Caco-2 (cell line): ENCODE data around the gene DYNLRB1. TPM values are rescaled to one million over a fixed set of nuclear protein-coding genes. Genes with fewer than 3 reads are reported as not detected.

ENCODE experiments used
- BruUV-seq: library from RNA; stranded (reverse); fragments of 400-500 nt; replicated peaks from 2 replicates; lab custom pipeline; 2021; lab: Mats Ljungman, UMichigan
- CTCF ChIA-PET: fragments of 300-600 bp; sonication (Branson Sonifier 250); formaldehyde crosslinking; loops from one replicate; lab custom pipeline; 2022; ENCODE audit warnings: antibody characterized with exemption; lab: Charles Lee
- POLR2A ChIA-PET: fragments of 300-600 bp; sonication (Branson Sonifier 250); formaldehyde crosslinking; loops from one replicate; lab custom pipeline; 2022; ENCODE audit warnings: antibody characterized with exemption; lab: Charles Lee
- DNase-seq, 2 experiments: peaks; one replicate each; pipeline versions ENCODE4 v3.0.0 to v3.0.0-alpha.2; 2020 to 2022
- H3K27me3 ChIP-seq: replicated peaks from 2 replicates; pipeline ENCODE4 v1.6.0; 2011; ENCODE audit warnings: low read length; ENCODE audit not compliant: control insufficient read depth, insufficient read depth
- H3K36me3 ChIP-seq: 2 replicates; pipeline ENCODE4 v1.5.1; 2011; ENCODE audit warnings: low read length; ENCODE audit not compliant: control insufficient read depth, insufficient read depth
- H3K4me1 ChIP-seq: fragments of 250-450 bp; sonication (Bioruptor Pico); 2 replicates; pipeline ENCODE4 v1.5.1; 2020; ENCODE audit warnings: mild to moderate bottlenecking
- H3K4me3 ChIP-seq: 2 replicates; pipeline ENCODE4 v1.5.1; 2011; ENCODE audit warnings: low read depth, mild to moderate bottlenecking, control low read depth, low read length
- H3K9me3 ChIP-seq: fragments of 250-450 bp; sonication (Bioruptor Pico); 2 replicates; pipeline ENCODE4 v1.5.1; 2020; ENCODE audit warnings: mild to moderate bottlenecking, moderate library complexity
- H3K27ac Mint-ChIP-seq: one replicate; pipeline ENCODE4 v1.8.0; 2022; ENCODE audit warnings: mixed read lengths; ENCODE audit not compliant: unreplicated experiment
- H3K27me3 Mint-ChIP-seq: one replicate; pipeline ENCODE4 v1.8.0; 2022; ENCODE audit warnings: mixed read lengths; ENCODE audit not compliant: insufficient read depth, unreplicated experiment
- H3K36me3 Mint-ChIP-seq: one replicate; pipeline ENCODE4 v1.8.0; 2022; ENCODE audit warnings: mild to moderate bottlenecking, mixed read lengths; ENCODE audit not compliant: insufficient read depth, unreplicated experiment
- H3K4me1 Mint-ChIP-seq: one replicate; pipeline ENCODE4 v1.8.0; 2022; ENCODE audit warnings: low read depth, mixed read lengths; ENCODE audit not compliant: unreplicated experiment
- H3K4me3 Mint-ChIP-seq: one replicate; pipeline ENCODE4 v1.8.0; 2022; ENCODE audit warnings: mild to moderate bottlenecking, moderate library complexity, mixed read lengths; ENCODE audit not compliant: unreplicated experiment
- H3K9me3 Mint-ChIP-seq: one replicate; pipeline ENCODE4 v1.8.0; 2022; ENCODE audit warnings: mixed read lengths; ENCODE audit not compliant: unreplicated experiment
- CTCF ChIP-seq, 2 experiments: fragments of 200-600 bp in 1 of 2; IDR thresholded peaks; 1 replicate in 1 of 2; 2 replicates in 1 of 2; pipeline versions ENCODE4 v1.5.1 to v1.8.0; 2011 to 2022; ENCODE audit warnings: antibody characterized with exemption in 1 of 2, control low read depth in 1 of 2, inconsistent platforms in 1 of 2, low read depth in 1 of 2, low read length in 1 of 2, mild to moderate bottlenecking in 1 of 2, moderate library complexity in 1 of 2; ENCODE audit not compliant: insufficient read depth in 1 of 2, severe bottlenecking in 1 of 2, unreplicated experiment in 1 of 2
- intact Hi-C: fragments of 100-400 bp; cut with micrococcal nuclease; formaldehyde crosslinking; loops from one replicate; pipeline ENCODE4 v1.10.0; 2022; ENCODE audit not compliant: unreplicated experiment
- total RNA-seq: library from RNA; stranded (reverse); gene quantifications from 2 replicates; pipeline ENCODE4 v1.2.3, GENCODE V29; 2022

DYNLRB1 gene
- total RNA-seq, 1 experiment from 2014 or later: 359 TPM

GRCh38 chr20:34541264-34541901 is 25.2 kb downstream of the DYNLRB1 start:
- BruUV-seq: no TSS peak
- no peak for TF ChIP-seq CTCF (IDR thresholded peaks at IDR 0.05; ENCODE audit: insufficient read depth in 1 of 2, low read depth in 1 of 2, low read length in 1 of 2, severe bottlenecking in 1 of 2, unreplicated experiment in 1 of 2)
- ChIA-PET CTCF (interaction anchor here (0.6 to 1.6 kb wide), 2 partner anchors 93 to 351 kb away, joined by 3 read pairs; no protein-coding TSS in a partner anchor), POLR2A (no interaction called here)
- Histone ChIP-seq H3K4me3 (no peak overlapping the region), H3K9me3 (no peaks in the 10 kb centered on the region), H3K4me1 (no peaks in the 10 kb centered on the region), H3K36me3 (peaks cover 9% of the 10 kb centered on the region), H3K27me3 (no peaks in the 10 kb centered on the region)
- H3K27ac Mint-ChIP-seq: no peak overlapping the region
- no peaks in the 10 kb centered on the region for H3K9me3 Mint-ChIP-seq
- H3K4me1 Mint-ChIP-seq: peaks cover under 1% of the 10 kb centered on the region
- DNase-seq: no peak
- no peak overlapping the region for H3K4me3 Mint-ChIP-seq
- intact Hi-C loops: no loop called here
- H3K36me3 Mint-ChIP-seq: peaks cover 69% of the 10 kb centered on the region
- H3K27me3 Mint-ChIP-seq: no peaks in the 10 kb centered on the region

GRCh38 chr20:34541917-34542316 is 25.7 kb downstream of the DYNLRB1 start:
- no TSS peak for BruUV-seq
- Histone ChIP-seq H3K36me3 (peaks cover 9% of the 10 kb centered on the region), H3K4me3 (no peak overlapping the region), H3K9me3 (no peaks in the 10 kb centered on the region), H3K27me3 (no peaks in the 10 kb centered on the region), H3K4me1 (no peaks in the 10 kb centered on the region)
- peaks cover 67% of the 10 kb centered on the region for H3K36me3 Mint-ChIP-seq
- DNase-seq: no peak
- intact Hi-C loops: no loop called here
- no peak overlapping the region for H3K27ac Mint-ChIP-seq
- no peaks in the 10 kb centered on the region for H3K27me3 Mint-ChIP-seq
- no peak for TF ChIP-seq CTCF (IDR thresholded peaks at IDR 0.05; ENCODE audit: insufficient read depth in 1 of 2, low read depth in 1 of 2, low read length in 1 of 2, severe bottlenecking in 1 of 2, unreplicated experiment in 1 of 2)
- CTCF ChIA-PET: interaction anchor here (1.6 kb wide), 1 partner anchor 351 kb away, joined by 3 read pairs; no protein-coding TSS in a partner anchor
- H3K4me3 Mint-ChIP-seq: no peak overlapping the region
- peaks cover 5% of the 10 kb centered on the region for H3K4me1 Mint-ChIP-seq
- POLR2A ChIA-PET: interaction anchor here (0.7 kb wide), 1 partner anchor 109 kb away, joined by 7 read pairs; no protein-coding TSS in a partner anchor
- H3K9me3 Mint-ChIP-seq: no peaks in the 10 kb centered on the region

GRCh38 chr20:34542439-34542838 is 26.2 kb downstream of the DYNLRB1 start:
- no peak for DNase-seq
- H3K27ac Mint-ChIP-seq: no peak overlapping the region
- Histone ChIP-seq H3K9me3 (no peaks in the 10 kb centered on the region), H3K4me1 (no peaks in the 10 kb centered on the region), H3K36me3 (peaks cover 7% of the 10 kb centered on the region), H3K27me3 (no peaks in the 10 kb centered on the region), H3K4me3 (no peak overlapping the region)
- ChIA-PET CTCF (interaction anchor here (1.6 kb wide), 1 partner anchor 352 kb away, joined by 3 read pairs; no protein-coding TSS in a partner anchor), POLR2A (interaction anchor here (0.7 kb wide), 1 partner anchor 109 kb away, joined by 7 read pairs; no protein-coding TSS in a partner anchor)
- no peak overlapping the region for H3K4me3 Mint-ChIP-seq
- intact Hi-C loops: no loop called here
- BruUV-seq: no TSS peak
- H3K27me3 Mint-ChIP-seq: no peaks in the 10 kb centered on the region
- no peak for TF ChIP-seq CTCF (IDR thresholded peaks at IDR 0.05; ENCODE audit: insufficient read depth in 1 of 2, low read depth in 1 of 2, low read length in 1 of 2, severe bottlenecking in 1 of 2, unreplicated experiment in 1 of 2)
- H3K4me1 Mint-ChIP-seq: peaks cover 8% of the 10 kb centered on the region
- no peaks in the 10 kb centered on the region for H3K9me3 Mint-ChIP-seq
- peaks cover 65% of the 10 kb centered on the region for H3K36me3 Mint-ChIP-seq
